GM12878 (cell line): ENCODE data around the gene BNC2. TPM values are rescaled to one million over a fixed set of nuclear protein-coding genes. Genes with fewer than 3 reads are reported as not detected.

Experiments used
- ATAC-seq: fragments of 200-7000 bp; cut with Tn5 transposase; 3 replicates; pipeline ENCODE4 v1.9.1; 2020; ENCODE audit warnings: mild to moderate bottlenecking, moderate library complexity
- BruUV-seq: library from RNA; stranded (reverse); fragments of 400-500 nt; replicated peaks from 2 replicates; lab custom pipeline; 2021; lab: Mats Ljungman, UMichigan
- CTCF ChIA-PET: fragments of 300-600 bp; sonication (Branson Sonifier 250); formaldehyde crosslinking; extraction: SDS; loops from one replicate; lab custom pipeline; 2021; ENCODE audit warnings: inconsistent platforms; lab: Yijun Ruan, JAX
- POLR2A ChIA-PET: fragments of 350-600 bp; formaldehyde crosslinking; extraction: SDS; loops from one replicate; lab custom pipeline; 2021; ENCODE audit warnings: inconsistent platforms; lab: Charles Lee
- RAD21 ChIA-PET: fragments of 300-600 bp; sonication (Branson Sonifier 250); formaldehyde crosslinking; loops from one replicate; lab custom pipeline; 2023; ENCODE audit warnings: antibody characterized with exemption; ENCODE audit not compliant: unreplicated experiment; lab: Charles Lee
- SMC1A ChIA-PET: fragments of 300-600 bp; sonication (Branson Sonifier 250); formaldehyde crosslinking; loops from one replicate; lab custom pipeline; 2023; ENCODE audit not compliant: unreplicated experiment, uncharacterized antibody; lab: Charles Lee
- DNase-seq: peaks from one replicate; pipeline ENCODE4 v3.0.0-alpha.2; 2011; ENCODE audit warnings: low read depth, low spot score
- FAIRE-seq: peaks from 3 replicates; lab custom pipeline; 2011; peaks lifted over from hg19 to GRCh38; lab: Jason Lieb, UNC
- H2AFZ ChIP-seq: 2 replicates; pipeline ENCODE4 v1.6.0; 2011; ENCODE audit warnings: low read depth, low read length, control low read depth; ENCODE audit not compliant: control insufficient read depth
- H3K27ac ChIP-seq: 2 replicates; pipeline ENCODE4 v1.5.1; 2011; ENCODE audit warnings: control low read depth; ENCODE audit not compliant: control insufficient read depth, insufficient read depth
- H3K27me3 ChIP-seq, 2 experiments: replicated peaks in 1 of 2; 2 replicates each; pipeline versions ENCODE4 v1.6.0 to v1.6.1; 2011; ENCODE audit warnings: low read length in 1 of 2; ENCODE audit not compliant: control insufficient read depth in 2 of 2, insufficient read depth in 2 of 2
- H3K36me3 ChIP-seq, 2 experiments: 2 replicates each; pipeline ENCODE4 v1.5.1; 2011; ENCODE audit warnings: low read length in 1 of 2; ENCODE audit not compliant: control insufficient read depth in 2 of 2, insufficient read depth in 2 of 2
- H3K4me1 ChIP-seq: 2 replicates; pipeline ENCODE4 v1.6.1; 2011; ENCODE audit warnings: mild to moderate bottlenecking, low read length, moderate library complexity, mixed read lengths; ENCODE audit not compliant: control insufficient read depth, insufficient read depth
- H3K4me2 ChIP-seq: 2 replicates; pipeline ENCODE4 v1.6.0; 2011; ENCODE audit warnings: control low read depth; ENCODE audit not compliant: control insufficient read depth, insufficient read depth
- H3K4me3 ChIP-seq: fragments of 200-600 bp; sonication (generic); 2 replicates; pipeline ENCODE4 v1.5.1; 2016
- H3K79me2 ChIP-seq: 2 replicates; pipeline ENCODE4 v1.6.0; 2011; ENCODE audit warnings: low read length; ENCODE audit not compliant: control insufficient read depth, insufficient read depth
- H3K9ac ChIP-seq: 2 replicates; pipeline ENCODE4 v1.8.0; 2011; ENCODE audit warnings: low read length, control low read depth, mixed read lengths; ENCODE audit not compliant: control insufficient read depth, insufficient read depth
- H3K9me3 ChIP-seq: replicated peaks from 3 replicates; pipeline ENCODE4 v1.5.1; 2011; ENCODE audit warnings: mild to moderate bottlenecking, low read length; ENCODE audit not compliant: control insufficient read depth, insufficient read depth
- H4K20me1 ChIP-seq: 2 replicates; pipeline ENCODE4 v1.6.0; 2011; ENCODE audit not compliant: control insufficient read depth, insufficient read depth
- BCL11A ChIP-seq: IDR thresholded peaks from 2 replicates; pipeline ENCODE4 v1.6.1; 2011; ENCODE audit warnings: low read depth, low read length
- BCLAF1 ChIP-seq: fragments of 450-650 bp; IDR thresholded peaks from 2 replicates; pipeline ENCODE4 v1.6.1; 2017; ENCODE audit warnings: antibody characterized with exemption, mild to moderate bottlenecking, moderate library complexity
- CBX5 ChIP-seq: sonication (generic); IDR thresholded peaks from 2 replicates; pipeline ENCODE4 v1.6.1; 2016; ENCODE audit warnings: low read depth, moderate library complexity, mild to moderate bottlenecking, inconsistent platforms
- CHD1 ChIP-seq: IDR thresholded peaks from 2 replicates; pipeline ENCODE4 v1.6.1; 2012; ENCODE audit warnings: low read depth, low read length, improper control_type of control experiment
- HCFC1 ChIP-seq: fragments of 150-350 bp; IDR thresholded peaks from 2 replicates; pipeline ENCODE4 v1.6.1; 2014; ENCODE audit warnings: low read length
- KDM1A ChIP-seq: fragments of 200-600 bp; sonication (generic); IDR thresholded peaks from 2 replicates; pipeline ENCODE4 v1.6.1; 2016; ENCODE audit warnings: borderline replicate concordance
- POLR2AphosphoS2 ChIP-seq: IDR thresholded peaks from 2 replicates; pipeline ENCODE4 v1.6.1; 2011; ENCODE audit warnings: low read depth, mild to moderate bottlenecking, low read length, improper control_type of control experiment, moderate library complexity
- RCOR1 ChIP-seq: conservative IDR thresholded peaks from 2 replicates; pipeline ENCODE4 v1.6.1; 2012; ENCODE audit warnings: low read depth, low read length, improper control_type of control experiment
- SP1 ChIP-seq: IDR thresholded peaks from one replicate; pipeline ENCODE4 v1.6.1; 2011; ENCODE audit warnings: low read depth, low read length
- SUZ12 ChIP-seq: fragments of 200-600 bp; sonication (generic); IDR thresholded peaks from one replicate; pipeline ENCODE4 v1.6.1; 2018; ENCODE audit warnings: antibody characterized with exemption, mild to moderate bottlenecking; ENCODE audit not compliant: unreplicated experiment
- ZNF24 ChIP-seq: fragments of 450-650 bp; IDR thresholded peaks from 2 replicates; pipeline ENCODE4 v1.6.1; 2017; ENCODE audit warnings: antibody characterized with exemption, mild to moderate bottlenecking
- ZSCAN29 ChIP-seq: fragments of 450-650 bp; IDR thresholded peaks from 2 replicates; pipeline ENCODE4 v1.6.1; 2017; ENCODE audit warnings: mild to moderate bottlenecking, moderate library complexity
- WGBS: methylation state at CpG from one replicate; pipeline ENCODE4 v1.1.6; 2016; ENCODE audit warnings: low lambda C conversion rate; ENCODE audit not compliant: insufficient replicate concordance, insufficient coverage; ENCODE audit errors: missing lambda C conversion rate; 5-methylcytosine and 5-hydroxymethylcytosine counted together
- in situ Hi-C: fragments of 300-500 bp; cut with MboI; formaldehyde crosslinking; loops from 9 replicates; pipeline ENCODE4 v1.14.3; 2018; ENCODE audit warnings: mixed read lengths
- intact Hi-C: fragments of 100-400 bp; cut with micrococcal nuclease; formaldehyde crosslinking; loops from one replicate; pipeline ENCODE4 v1.14.2; 2022; ENCODE audit not compliant: unreplicated experiment
- polyA plus RNA-seq, 11 experiments: library from polyadenylated mRNA; depleted of rRNA in 4 of 11; unstranded in 6 of 11; stranded (reverse) in 5 of 11; fragments of >200 nt; fragmentation: Nextera tagmentation in 4 of 11; fragmentation: Illumina TruSeq in 1 of 11; extraction: Ambion mirVana in 4 of 11; extraction: Trizol in 1 of 11; gene quantifications; 1 replicate in 1 of 11; 2 replicates in 10 of 11; pipeline versions ENCODE4 v1.2.1 to v1.2.3, GENCODE V29; 2011 to 2016; ENCODE audit warnings: inconsistent platforms in 2 of 11, missing spikeins in 2 of 11, low read depth in 1 of 11
- total RNA-seq, 4 experiments: library from RNA; depleted of rRNA in 3 of 4; stranded (reverse); fragments of >200 nt in 3 of 4; fragmentation: Illumina TruSeq in 1 of 4; extraction: Trizol in 1 of 4; gene quantifications; 2 replicates each; pipeline versions ENCODE4 v1.2.1 to v1.2.3, GENCODE V29; 2013 to 2021
- TF ChIP-seq, protein P1 (sequence below): fragments of 450-650 bp; IDR thresholded peaks from 2 replicates; pipeline ENCODE4 v1.6.1; 2018; ENCODE audit warnings: borderline replicate concordance, mild to moderate bottlenecking; ENCODE audit not compliant: partially characterized antibody

Gene BNC2
- total and polyA plus RNA-seq, 10 of the 15 experiments (the other 5 are each of a cell fraction or from before 2014, with no cell fraction given), result 0.05 to 14.5 (median 0.26) TPM

GRCh38 chr9:16543686-16544085 is 326.8 kb downstream of the BNC2 start (continued):
- no peak for TF ChIP-seq CHD1
- TF ChIP-seq BCLAF1, result no peak
- TF ChIP-seq, protein P1, sequence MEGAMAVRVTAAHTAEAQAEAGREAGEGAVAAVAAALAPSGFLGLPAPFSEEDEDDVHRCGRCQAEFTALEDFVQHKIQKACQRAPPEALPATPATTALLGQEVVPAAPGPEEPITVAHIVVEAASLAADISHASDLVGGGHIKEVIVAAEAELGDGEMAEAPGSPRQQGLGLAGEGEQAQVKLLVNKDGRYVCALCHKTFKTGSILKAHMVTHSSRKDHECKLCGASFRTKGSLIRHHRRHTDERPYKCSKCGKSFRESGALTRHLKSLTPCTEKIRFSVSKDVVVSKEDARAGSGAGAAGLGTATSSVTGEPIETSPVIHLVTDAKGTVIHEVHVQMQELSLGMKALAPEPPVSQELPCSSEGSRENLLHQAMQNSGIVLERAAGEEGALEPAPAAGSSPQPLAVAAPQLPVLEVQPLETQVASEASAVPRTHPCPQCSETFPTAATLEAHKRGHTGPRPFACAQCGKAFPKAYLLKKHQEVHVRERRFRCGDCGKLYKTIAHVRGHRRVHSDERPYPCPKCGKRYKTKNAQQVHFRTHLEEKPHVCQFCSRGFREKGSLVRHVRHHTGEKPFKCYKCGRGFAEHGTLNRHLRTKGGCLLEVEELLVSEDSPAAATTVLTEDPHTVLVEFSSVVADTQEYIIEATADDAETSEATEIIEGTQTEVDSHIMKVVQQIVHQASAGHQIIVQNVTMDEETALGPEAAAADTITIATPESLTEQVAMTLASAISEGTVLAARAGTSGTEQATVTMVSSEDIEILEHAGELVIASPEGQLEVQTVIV, result no peak

GRCh38 chr9:16543225-16543624 is 327.2 kb downstream of the BNC2 start:
- H2AFZ ChIP-seq, result no peak overlapping the region
- no TSS peak for BruUV-seq
- H3K4me3 ChIP-seq, result no peak overlapping the region
- in situ Hi-C loops, result no loop called here
- no peaks in the 10 kb centered on the region for H4K20me1 ChIP-seq
- RAD21 ChIA-PET, result interaction anchor here (1.2 to 2.1 kb wide), 5 partner anchors 14 to 83 kb away, joined by 3 to 8 read pairs (median 4); no protein-coding TSS in a partner anchor
- CTCF ChIA-PET, result interaction anchor here (1.3 to 1.9 kb wide), 4 partner anchors 11 to 28 kb away, joined by 3 to 6 read pairs (median 4); no protein-coding TSS in a partner anchor
- SMC1A ChIA-PET, result interaction anchor here (1.1 to 3.2 kb wide), 15 partner anchors 8 to 125 kb away, joined by 3 to 16 read pairs (median 5); no protein-coding TSS in a partner anchor
- FAIRE-seq (no peak), ATAC-seq (no peak), DNase-seq (no peak)
- no peak overlapping the region for H3K27ac ChIP-seq
- H3K9ac ChIP-seq, result no peak overlapping the region
- no peaks in the 10 kb centered on the region for H3K79me2 ChIP-seq
- intact Hi-C loops, result no loop called here
- WGBS, result 28% methylated on average over 3 of the region's 3 CpGs
- POLR2A ChIA-PET, result interaction anchor here (0.7 to 1.2 kb wide), 3 partner anchors 11 to 100 kb away, joined by 3 to 7 read pairs (median 3); no protein-coding TSS in a partner anchor
- no peak overlapping the region for H3K4me2 ChIP-seq
- H3K27me3 ChIP-seq, result no peaks in the 10 kb centered on the region
- TF ChIP-seq KDM1A, result no peak
- TF ChIP-seq POLR2AphosphoS2, result no peak
- no peak for TF ChIP-seq ZSCAN29
- no peak for TF ChIP-seq CBX5
- TF ChIP-seq RCOR1, result no peak
- no peak for TF ChIP-seq SUZ12
- TF ChIP-seq HCFC1, result no peak
- TF ChIP-seq SP1, result no peak
- TF ChIP-seq BCL11A, result no peak
- no peak for TF ChIP-seq ZNF24
- H3K4me1 ChIP-seq, result no peaks in the 10 kb centered on the region
- no peaks in the 10 kb centered on the region for H3K9me3 ChIP-seq
- no peaks in the 10 kb centered on the region for H3K36me3 ChIP-seq
